ENCODE measurements around the gene SCYL1.
"Not testable (repeated sequence)": the region's sequence is repeated elsewhere in the genome, so short reads cannot be mapped to it uniquely, and the experiment has no call there.

SCYL1 gene

GRCh38 chr11:65506290-65506771, 18.6 kb upstream of the SCYL1 start:
- no peak for DNase-seq

GRCh38 chr11:65506772-65507505, 17.9 kb upstream of the SCYL1 start:
- DNase-seq: peak in 1 of 2 experiments; percentile 80

- DNase-seq: not testable (repeated sequence)
Observed at GRCh38 chr11:65512311-65512710, 12.6 kb upstream of the SCYL1 start.

- no peak for DNase-seq
Observed at GRCh38 chr11:65516135-65516968, 8.5 kb upstream of the SCYL1 start.

- DNase-seq: not testable (repeated sequence)
Observed at GRCh38 chr11:65518941-65519549, 5.8 kb upstream of the SCYL1 start.

GRCh38 chr11:65521777-65522521, 2.9 kb upstream of the SCYL1 start:
- not testable (repeated sequence) for DNase-seq

GRCh38 chr11:65522718-65523630, 1.9 kb upstream of the SCYL1 start:
- DNase-seq: not testable (repeated sequence)

GRCh38 chr11:65523631-65523968, 1.3 kb upstream of the SCYL1 start:
- DNase-seq: not testable (repeated sequence)

- no peak for DNase-seq
Observed at GRCh38 chr11:65524014-65524740, 706 bp upstream of the SCYL1 start.

- no peak for DNase-seq
Observed at GRCh38 chr11:65525546-65526480, 930 bp downstream of the SCYL1 start.

GRCh38 chr11:65526744-65527143, 1.9 kb downstream of the SCYL1 start:
- DNase-seq: no peak

- no peak for DNase-seq
Observed at GRCh38 chr11:65528819-65529350, 4.0 kb downstream of the SCYL1 start.

- DNase-seq: no peak
Observed at GRCh38 chr11:65529475-65530156, 4.7 kb downstream of the SCYL1 start.

- no peak for DNase-seq
Observed at GRCh38 chr11:65530157-65530496, 5.2 kb downstream of the SCYL1 start.

- DNase-seq: no peak
Observed at GRCh38 chr11:65532388-65533064, 7.6 kb downstream of the SCYL1 start.

- no peak for DNase-seq
Observed at GRCh38 chr11:65535102-65535501, 10.2 kb downstream of the SCYL1 start.

- DNase-seq: no peak
Observed at GRCh38 chr11:65536412-65537295, 11.8 kb downstream of the SCYL1 start.

- no peak for DNase-seq
Observed at GRCh38 chr11:65537296-65537597, 12.4 kb downstream of the SCYL1 start.

Measured in NCI-H446 (cell line).